Stimulated activated CD4-positive, alpha-beta T cell treated with anti-CD3 and anti-CD28 coated beads, Interleukin-1b, Interleukin-23, amount 100 ng/mL, for 4 hours (primary cell): ENCODE results near the gene TGM1.
"Not testable (repeated sequence)": the region's sequence is repeated elsewhere in the genome, so short reads cannot be mapped to it uniquely, and the experiment has no call there.

Source experiments
- DNase-seq, 2 donors: peaks; one replicate each; pipeline ENCODE4 v3.0.0-alpha.2; 2020; ENCODE audit warnings: low read depth in 2 of 2

The TGM1 gene

DNA sequence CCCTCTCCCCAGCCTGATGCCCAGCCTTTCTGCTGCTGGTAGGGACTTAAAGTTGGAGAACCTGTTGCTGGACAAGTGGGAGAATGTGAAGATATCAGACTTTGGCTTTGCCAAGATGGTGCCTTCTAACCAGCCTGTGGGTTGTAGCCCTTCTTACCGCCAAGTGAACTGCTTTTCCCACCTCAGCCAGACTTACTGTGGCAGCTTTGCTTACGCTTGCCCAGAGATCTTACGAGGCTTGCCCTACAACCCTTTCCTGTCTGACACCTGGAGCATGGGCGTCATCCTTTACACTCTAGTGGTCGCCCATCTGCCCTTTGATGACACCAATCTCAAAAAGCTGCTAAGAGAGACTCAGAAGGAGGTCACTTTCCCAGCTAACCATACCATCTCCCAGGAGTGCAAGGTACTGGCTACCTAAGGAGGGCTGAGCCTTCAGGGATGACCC lies 55.8 kb downstream of the TGM1 start:
- no peak for DNase-seq

DNA sequence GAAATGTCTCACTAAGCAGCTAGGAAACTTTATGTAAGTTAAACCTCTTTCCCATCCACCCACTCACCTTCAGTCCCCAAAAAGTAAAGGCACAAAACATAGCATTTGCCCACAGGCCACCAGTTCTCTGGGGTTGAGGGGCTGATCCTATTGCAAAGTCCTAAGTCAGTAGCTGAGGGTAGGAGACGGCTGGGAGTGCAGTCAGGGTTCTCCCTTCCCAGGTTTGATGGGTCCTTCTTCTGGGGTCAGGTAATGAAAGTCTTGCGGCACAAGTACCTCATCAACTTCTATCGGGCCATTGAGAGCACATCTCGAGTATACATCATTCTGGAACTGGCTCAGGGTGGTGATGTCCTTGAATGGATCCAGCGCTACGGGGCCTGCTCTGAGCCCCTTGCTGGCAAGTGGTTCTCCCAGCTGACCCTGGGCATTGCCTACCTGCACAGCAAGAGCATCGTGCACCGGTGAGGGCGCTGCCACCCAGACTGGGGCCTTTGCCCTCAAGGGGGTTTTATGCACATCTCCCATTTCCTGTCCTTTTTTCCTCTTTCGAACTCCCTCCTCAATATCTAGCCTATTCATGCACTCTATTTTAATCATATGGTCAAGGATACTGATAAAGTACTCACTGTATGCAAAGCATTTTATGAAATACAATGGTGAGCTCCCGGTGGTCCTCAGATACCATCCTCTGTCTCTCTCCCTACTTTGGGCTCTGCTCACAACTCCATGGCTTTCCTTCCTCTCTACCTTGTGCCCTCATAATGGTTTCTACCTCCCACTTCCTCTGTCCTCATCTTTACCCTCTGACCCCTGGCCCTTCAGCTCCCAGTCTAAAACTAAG lies 56.5 kb downstream of the TGM1 start:
- DNase-seq, result no peak

DNA sequence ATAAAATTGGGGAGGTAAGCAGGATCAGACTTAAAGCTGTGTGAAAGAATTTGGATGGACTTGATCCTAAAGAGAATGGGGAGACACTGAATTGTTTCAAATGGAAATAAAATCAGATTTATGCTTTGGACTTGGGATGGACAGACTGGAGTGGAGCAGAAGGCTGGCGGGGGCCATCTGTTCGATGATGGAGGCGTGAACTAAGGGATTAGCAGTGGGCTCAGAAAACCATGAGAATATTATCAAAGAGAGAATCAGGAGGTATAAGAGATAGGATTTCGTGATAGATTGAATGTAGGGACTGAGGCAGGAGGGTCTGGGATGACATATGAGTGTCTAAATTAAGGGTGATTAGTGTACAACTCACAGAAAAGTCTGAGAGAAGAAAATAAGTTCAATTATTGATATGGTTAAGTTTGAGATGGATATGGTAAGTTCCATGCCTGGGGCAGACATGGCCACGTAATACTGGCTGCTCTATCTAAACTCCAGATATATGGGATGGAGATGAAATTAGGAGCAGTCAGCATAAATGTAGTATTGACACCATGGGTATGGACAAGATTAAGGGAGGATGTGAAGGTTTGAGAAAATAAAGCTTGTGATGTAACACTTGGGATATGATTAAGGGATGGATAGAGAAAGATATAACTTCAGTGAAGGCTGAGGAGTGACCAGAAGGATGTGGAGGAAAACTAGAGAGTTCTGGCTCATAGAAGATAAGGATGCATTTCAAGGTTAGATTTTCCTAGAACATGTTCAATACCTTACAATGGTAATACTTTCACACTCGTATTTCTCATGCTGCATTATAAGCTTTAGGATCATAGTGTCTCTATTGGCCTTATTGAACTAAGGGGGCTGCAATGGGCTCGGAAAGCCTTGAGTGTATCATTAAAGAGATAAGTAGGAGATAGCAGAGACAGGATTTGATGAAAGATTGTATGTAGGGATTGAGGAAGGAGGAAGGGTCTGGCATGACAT lies 58.5 kb downstream of the TGM1 start:
- DNase-seq, result no peak

DNA sequence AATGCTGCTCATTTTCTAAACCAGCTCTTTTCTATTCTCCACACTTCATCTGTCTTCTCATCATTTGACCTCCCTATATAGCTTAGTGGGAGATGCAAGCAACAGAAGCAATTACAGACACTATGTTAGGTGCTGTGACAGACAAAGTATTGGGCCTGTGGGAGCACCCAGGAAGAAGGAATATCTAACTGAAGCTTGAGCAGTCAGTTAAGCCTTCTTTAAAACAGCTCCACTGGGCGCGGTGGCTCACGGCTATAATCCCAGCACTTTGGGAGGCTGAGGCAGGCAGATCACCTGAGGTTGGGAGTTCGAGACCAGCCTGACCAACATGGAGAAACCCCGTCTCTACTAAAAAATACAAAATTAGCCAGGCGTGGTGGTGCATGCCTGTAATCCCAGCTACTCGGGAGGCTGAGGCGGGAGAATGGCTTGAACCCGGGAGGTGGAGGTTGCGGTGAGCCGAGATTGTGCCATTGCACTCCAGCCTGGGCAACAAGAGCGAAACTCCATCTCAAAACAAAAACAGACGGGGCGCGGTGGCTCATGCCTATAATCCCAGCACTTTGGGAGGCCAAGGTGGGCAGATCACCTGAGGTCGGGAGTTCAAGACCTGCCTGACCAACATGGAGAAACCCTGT lies 59.6 kb downstream of the TGM1 start:
- DNase-seq, result not testable (repeated sequence)

DNA sequence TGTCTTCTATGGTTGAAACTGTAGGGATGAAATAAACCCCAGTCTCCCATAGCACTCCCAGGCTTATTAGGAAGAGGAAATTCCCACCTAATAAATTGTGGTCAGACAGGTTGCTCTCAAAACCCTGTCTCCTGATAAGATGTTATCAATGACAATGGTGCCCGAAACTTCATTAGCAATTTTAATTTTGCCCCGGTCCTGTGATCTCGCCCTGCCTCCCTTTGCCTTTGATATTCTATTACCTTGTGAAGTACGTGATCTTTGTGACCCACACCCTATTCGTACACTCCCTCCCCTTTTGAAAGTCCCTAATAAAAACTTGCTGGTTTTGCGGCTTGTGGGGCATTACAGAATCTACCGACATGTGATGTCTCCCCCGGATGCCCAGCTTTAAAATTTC lies 60.4 kb downstream of the TGM1 start:
- DNase-seq, result not testable (repeated sequence)
